Osteoblast (primary cell): ENCODE results near the gene BCL2. TPM values are rescaled to one million over a fixed set of nuclear protein-coding genes. Genes with fewer than 3 reads are reported as not detected.

ENCODE experiments used
- DNase-seq: peaks from one replicate; pipeline ENCODE4 v3.0.0; 2011; ENCODE audit warnings: low spot score, mixed read lengths; ENCODE audit not compliant: insufficient read length; ENCODE audit errors: missing footprints
- H2AFZ ChIP-seq: 2 replicates; pipeline ENCODE4 v1.6.0; 2011; ENCODE audit warnings: mild to moderate bottlenecking, low read length
- H3K27ac ChIP-seq: 2 replicates; pipeline ENCODE4 v1.5.1; 2011; ENCODE audit warnings: mild to moderate bottlenecking, low read depth, low read length, moderate library complexity
- H3K27me3 ChIP-seq: 2 replicates; pipeline ENCODE4 v1.6.0; 2012; ENCODE audit warnings: mild to moderate bottlenecking, control low read depth, inconsistent platforms, low read length, moderate library complexity; ENCODE audit not compliant: insufficient read depth
- H3K36me3 ChIP-seq: 2 replicates; pipeline ENCODE4 v1.5.1; 2011; ENCODE audit warnings: mild to moderate bottlenecking, low read length, control low read depth, moderate library complexity; ENCODE audit not compliant: insufficient read depth
- H3K4me1 ChIP-seq: 2 replicates; pipeline ENCODE4 v1.5.1; 2011; ENCODE audit warnings: mild to moderate bottlenecking, low read length, control low read depth, moderate library complexity; ENCODE audit not compliant: insufficient read depth
- H3K4me2 ChIP-seq: 2 replicates; pipeline ENCODE4 v1.6.0; 2011; ENCODE audit warnings: mild to moderate bottlenecking, low read length; ENCODE audit not compliant: insufficient read depth
- H3K4me3 ChIP-seq: fragments of 200-600 bp; sonication (generic); 3 replicates; pipeline ENCODE4 v1.5.1; 2012; ENCODE audit warnings: mild to moderate bottlenecking, low read length, inconsistent platforms; ENCODE audit not compliant: insufficient read depth
- H3K79me2 ChIP-seq: 2 replicates; pipeline ENCODE4 v1.6.0; 2012; ENCODE audit warnings: mild to moderate bottlenecking, low read length, control low read depth, inconsistent platforms; ENCODE audit not compliant: insufficient read depth
- H3K9me3 ChIP-seq: 2 replicates; pipeline ENCODE4 v1.5.1; 2011; ENCODE audit warnings: low read depth, low read length, control low read depth
- H4K20me1 ChIP-seq: 2 replicates; pipeline ENCODE4 v1.6.0; 2012; ENCODE audit warnings: mild to moderate bottlenecking, low read length, control low read depth; ENCODE audit not compliant: insufficient read depth
- total RNA-seq: library from RNA; depleted of rRNA; stranded (reverse); fragments of >200 nt; gene quantifications from 2 replicates; pipeline ENCODE4 v1.2.3, GENCODE V29; 2012
- TF ChIP-seq, protein P1 (sequence below): IDR thresholded peaks from 2 replicates; pipeline ENCODE4 v1.5.1; 2011; ENCODE audit warnings: mild to moderate bottlenecking, low read depth, low read length, moderate library complexity; ENCODE audit errors: extremely low read depth

BCL2 gene
- total RNA-seq, 1 donor: 11.9 TPM

DNA sequence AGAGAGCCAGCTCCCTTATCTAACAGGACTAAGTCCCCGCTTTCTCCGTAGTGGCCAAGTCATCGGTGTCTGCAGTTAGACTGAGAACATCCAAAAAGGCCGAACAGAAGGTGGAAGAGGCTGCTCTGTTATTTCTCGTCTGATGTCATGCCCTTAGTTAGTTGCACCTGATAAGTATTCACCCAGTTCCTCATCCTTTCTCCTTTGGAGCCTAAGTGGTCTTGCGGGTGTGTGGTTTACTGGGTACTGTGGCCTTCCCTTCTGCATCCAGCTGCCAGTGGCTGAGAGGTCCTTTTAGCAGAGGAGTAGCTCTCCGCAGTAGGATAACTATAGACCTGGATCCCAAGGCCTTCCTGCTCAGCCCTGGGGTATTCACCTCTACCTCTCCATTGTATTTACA lies 211.6 kb downstream of the BCL2 start:
- Histone ChIP-seq H3K27me3 (no peaks in the 10 kb centered on the region), H3K4me3 (no peak overlapping the region), H3K36me3 (no peaks in the 10 kb centered on the region), H3K4me2 (no peak overlapping the region), H3K79me2 (no peaks in the 10 kb centered on the region), H3K9me3 (no peaks in the 10 kb centered on the region), H4K20me1 (no peaks in the 10 kb centered on the region), H3K4me1 (no peaks in the 10 kb centered on the region), H3K27ac (no peak overlapping the region), H2AFZ (no peak overlapping the region)
- DNase-seq: no peak
- TF ChIP-seq, protein P1, sequence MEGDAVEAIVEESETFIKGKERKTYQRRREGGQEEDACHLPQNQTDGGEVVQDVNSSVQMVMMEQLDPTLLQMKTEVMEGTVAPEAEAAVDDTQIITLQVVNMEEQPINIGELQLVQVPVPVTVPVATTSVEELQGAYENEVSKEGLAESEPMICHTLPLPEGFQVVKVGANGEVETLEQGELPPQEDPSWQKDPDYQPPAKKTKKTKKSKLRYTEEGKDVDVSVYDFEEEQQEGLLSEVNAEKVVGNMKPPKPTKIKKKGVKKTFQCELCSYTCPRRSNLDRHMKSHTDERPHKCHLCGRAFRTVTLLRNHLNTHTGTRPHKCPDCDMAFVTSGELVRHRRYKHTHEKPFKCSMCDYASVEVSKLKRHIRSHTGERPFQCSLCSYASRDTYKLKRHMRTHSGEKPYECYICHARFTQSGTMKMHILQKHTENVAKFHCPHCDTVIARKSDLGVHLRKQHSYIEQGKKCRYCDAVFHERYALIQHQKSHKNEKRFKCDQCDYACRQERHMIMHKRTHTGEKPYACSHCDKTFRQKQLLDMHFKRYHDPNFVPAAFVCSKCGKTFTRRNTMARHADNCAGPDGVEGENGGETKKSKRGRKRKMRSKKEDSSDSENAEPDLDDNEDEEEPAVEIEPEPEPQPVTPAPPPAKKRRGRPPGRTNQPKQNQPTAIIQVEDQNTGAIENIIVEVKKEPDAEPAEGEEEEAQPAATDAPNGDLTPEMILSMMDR: no peak

DNA sequence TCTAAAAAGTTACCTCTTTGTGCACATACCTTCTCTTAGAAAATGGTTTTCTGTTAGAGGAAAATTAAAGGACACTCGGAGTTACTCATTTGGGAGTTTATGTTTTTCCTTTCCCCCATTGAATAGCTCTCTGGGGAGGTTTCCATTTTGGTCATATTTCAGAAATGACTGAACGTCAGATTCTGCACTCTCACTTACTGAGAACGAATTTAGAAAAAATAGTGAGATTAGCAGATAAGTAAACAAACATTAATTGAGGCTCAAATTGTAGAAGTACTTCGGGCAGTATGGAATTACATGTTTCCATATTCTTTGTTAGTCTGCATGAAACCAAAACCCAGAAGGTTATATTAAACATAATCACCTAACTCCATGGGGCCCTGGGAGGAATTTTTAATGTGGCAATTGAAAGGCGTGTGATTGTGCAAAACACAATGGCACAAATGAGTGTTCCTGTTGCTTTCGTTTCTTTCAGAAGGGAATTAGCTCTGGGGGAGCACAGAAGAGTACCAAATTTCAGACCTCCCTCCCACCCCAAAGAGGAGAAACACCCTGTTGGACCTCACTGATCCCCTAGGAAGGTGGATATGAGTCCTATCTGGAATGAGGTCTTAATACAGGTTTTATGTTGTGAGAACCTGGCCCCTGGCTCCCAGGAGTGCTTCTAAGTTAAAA lies 212.3 kb downstream of the BCL2 start:
- no peaks in the 10 kb centered on the region for H4K20me1 ChIP-seq
- H3K79me2 ChIP-seq: no peaks in the 10 kb centered on the region
- no peaks in the 10 kb centered on the region for H3K4me1 ChIP-seq
- peak overlapping the region; percentile 3 for H3K4me2 ChIP-seq
- no peaks in the 10 kb centered on the region for H3K36me3 ChIP-seq
- no peaks in the 10 kb centered on the region for H3K27me3 ChIP-seq
- no peak overlapping the region for H3K27ac ChIP-seq
- DNase-seq: peak; percentile 82
- H3K9me3 ChIP-seq: no peaks in the 10 kb centered on the region
- no peak overlapping the region for H2AFZ ChIP-seq
- no peak overlapping the region for H3K4me3 ChIP-seq
- TF ChIP-seq, protein P1: no peak

DNA sequence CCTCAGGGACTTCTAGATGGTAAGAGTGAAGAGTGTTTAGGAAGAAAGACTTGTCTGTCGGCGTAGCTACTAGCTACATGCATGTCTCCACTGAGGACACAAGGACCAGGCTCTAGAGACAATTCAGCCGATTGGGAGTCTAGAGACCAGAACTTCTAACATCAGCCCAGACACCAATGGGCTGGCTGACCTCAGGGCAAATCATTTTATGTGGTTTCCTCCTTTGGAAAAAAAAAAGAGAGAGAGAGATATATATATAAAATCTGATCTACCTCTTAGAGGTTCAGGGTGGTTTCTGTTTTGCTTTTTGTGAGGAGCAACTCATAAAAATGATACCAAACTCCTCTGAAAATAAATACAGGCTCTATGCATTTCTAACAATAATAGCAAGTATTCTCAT lies 212.8 kb downstream of the BCL2 start:
- Histone ChIP-seq H3K27me3 (no peaks in the 10 kb centered on the region), H3K9me3 (no peaks in the 10 kb centered on the region), H2AFZ (no peak overlapping the region), H3K27ac (no peak overlapping the region), H4K20me1 (no peaks in the 10 kb centered on the region), H3K4me1 (no peaks in the 10 kb centered on the region), H3K4me2 (no peak overlapping the region), H3K4me3 (no peak overlapping the region), H3K79me2 (no peaks in the 10 kb centered on the region), H3K36me3 (no peaks in the 10 kb centered on the region)
- TF ChIP-seq, protein P1: no peak
- no peak for DNase-seq

DNA sequence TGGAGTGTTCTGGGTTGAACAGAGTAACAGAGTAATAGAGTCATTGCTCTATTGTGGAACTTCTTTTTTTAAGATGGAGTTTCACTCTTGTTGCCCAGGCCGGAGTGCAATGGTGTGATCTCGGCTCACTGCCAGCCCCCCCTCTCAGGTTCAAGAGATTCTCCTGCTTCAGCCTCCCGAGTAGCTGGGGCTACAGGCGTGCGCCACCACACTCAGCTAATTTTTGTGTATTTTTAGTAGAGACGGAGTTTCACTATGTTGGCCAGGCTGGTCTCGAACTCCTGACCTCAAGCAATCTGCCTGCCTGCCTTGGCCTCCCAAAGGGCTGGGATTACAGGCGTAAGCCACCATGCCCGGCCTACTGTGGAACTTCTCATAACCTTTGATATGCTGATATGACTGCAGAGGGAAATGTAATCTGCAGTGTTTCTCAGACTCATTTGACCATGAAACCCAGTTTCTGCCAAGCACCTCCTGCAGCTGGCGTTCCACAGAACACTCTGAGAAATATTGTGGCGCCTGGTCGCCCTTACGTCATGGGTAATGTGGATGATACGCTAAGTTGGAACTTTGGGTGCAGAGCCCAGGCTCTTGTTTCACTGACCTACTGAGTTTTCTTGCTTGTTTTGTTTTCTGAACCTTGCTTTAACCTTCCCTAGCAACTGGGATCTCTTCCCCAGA lies 213.8 kb downstream of the BCL2 start:
- Histone ChIP-seq H2AFZ (no peak overlapping the region), H3K27me3 (peaks cover 3% of the 10 kb centered on the region), H3K4me3 (no peak overlapping the region), H3K27ac (no peak overlapping the region), H3K4me1 (no peaks in the 10 kb centered on the region), H3K79me2 (no peaks in the 10 kb centered on the region), H4K20me1 (no peaks in the 10 kb centered on the region), H3K4me2 (no peak overlapping the region), H3K9me3 (no peaks in the 10 kb centered on the region), H3K36me3 (no peaks in the 10 kb centered on the region)
- no peak for DNase-seq
- TF ChIP-seq, protein P1: no peak
